SU-DHL-6 (cell line): ENCODE results near the gene RADIL.

ENCODE experiments used
- CTCF ChIP-seq: fragments of 200-600 bp; sonication (generic); IDR thresholded peaks from one replicate; pipeline ENCODE4 v1.5.1; 2017; ENCODE audit warnings: antibody characterized with exemption, mild to moderate bottlenecking, low read length, moderate library complexity; ENCODE audit not compliant: insufficient read depth, poor library complexity, severe bottlenecking
- EZH2phosphoT487 ChIP-seq: fragments of 200-600 bp; sonication (generic), shearing (Covaris generic); conservative IDR thresholded peaks from 2 replicates; pipeline ENCODE4 v1.6.1; 2018; ENCODE audit warnings: mild to moderate bottlenecking, antibody characterized with exemption, low read length, moderate library complexity, mixed read lengths

- no peak for TF ChIP-seq CTCF
- no peak for TF ChIP-seq EZH2phosphoT487
These were observed 4.9 kb downstream of the RADIL start for GRCh38 chr7:4878336-4879335.
